Activated CD8-positive, alpha-beta memory T cell treated with anti-CD3 and anti-CD28 coated beads, Interleukin-2, amount 10 ng/mL, durations not matched to agents 7 days and 5 days (primary cell): ENCODE results near the gene FXYD1. TPM values are rescaled to one million over a fixed set of nuclear protein-coding genes. Genes with fewer than 3 reads are reported as not detected.
"Not testable (repeated sequence)": the region's sequence is repeated elsewhere in the genome, so short reads cannot be mapped to it uniquely, and the experiment has no call there.

Experiments
- ATAC-seq: fragments of 150-1000 bp; cut with Tn5 transposase; one replicate; pipeline ENCODE4 v1.10.0; 2021; ENCODE audit warnings: moderate library complexity
- CTCF ChIA-PET: fragments of 350-600 bp; sonication (Branson Sonifier 250); formaldehyde crosslinking; loops from one replicate; lab custom pipeline; 2021; ENCODE audit warnings: antibody characterized with exemption; lab: Charles Lee
- DNase-seq: peaks from one replicate; pipeline ENCODE4 v3.0.0-alpha.2; 2020
- H3K27ac Mint-ChIP-seq: one replicate; pipeline ENCODE4 v1.8.0; 2021; ENCODE audit warnings: mild to moderate bottlenecking, mixed read lengths
- H3K27me3 Mint-ChIP-seq: one replicate; pipeline ENCODE4 v1.8.0; 2021; ENCODE audit warnings: mixed read lengths
- H3K36me3 Mint-ChIP-seq: one replicate; pipeline ENCODE4 v1.8.0; 2021; ENCODE audit warnings: mild to moderate bottlenecking, mixed read lengths
- H3K4me1 Mint-ChIP-seq: one replicate; pipeline ENCODE4 v1.8.0; 2021; ENCODE audit warnings: mixed read lengths
- H3K4me3 Mint-ChIP-seq: one replicate; pipeline ENCODE4 v1.8.0; 2021; ENCODE audit warnings: mild to moderate bottlenecking, moderate library complexity, mixed read lengths
- H3K9me3 Mint-ChIP-seq: one replicate; pipeline ENCODE4 v1.8.0; 2022; ENCODE audit warnings: low read depth, mixed read lengths
- total RNA-seq, 2 experiments: library from RNA; stranded (reverse); gene quantifications; one replicate each; pipeline ENCODE4 v1.2.3, GENCODE V29; 2021

The FXYD1 gene
- total RNA-seq, 2 experiments from 2014 or later, result 0.61 TPM; not detected in 1

DNA sequence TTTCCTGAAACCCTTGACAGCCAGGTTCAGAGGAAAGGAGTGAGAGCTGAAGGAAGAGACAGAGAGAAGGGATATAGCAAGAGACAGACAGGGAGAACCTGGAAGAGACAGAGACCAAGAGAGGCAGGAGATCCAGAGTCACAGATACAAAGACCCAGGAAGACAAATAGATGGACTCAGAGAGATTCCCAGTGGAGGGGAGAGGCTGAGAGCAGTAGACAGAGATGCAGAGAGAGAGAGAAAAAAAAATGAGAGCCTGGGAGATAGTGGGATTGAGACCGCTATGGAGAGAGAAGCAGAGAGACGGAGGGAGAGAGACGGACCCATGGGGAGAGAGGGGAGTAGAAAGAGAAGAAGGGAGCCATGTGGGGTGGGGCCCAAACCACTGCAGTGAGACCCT, 5.2 kb downstream of the FXYD1 start:
- CTCF ChIA-PET, result interaction anchor here (0.7 to 7.1 kb wide), 6 partner anchors 9 to 99 kb away, joined by 3 to 90 read pairs (median 4); partner anchors contain the start of genes FXYD5 and LGI4
- no peak overlapping the region for H3K4me3 Mint-ChIP-seq
- H3K27me3 Mint-ChIP-seq, result peaks cover 24% of the 10 kb centered on the region
- ATAC-seq (no peak), DNase-seq (no peak)
- H3K36me3 Mint-ChIP-seq, result no peaks in the 10 kb centered on the region
- peaks cover 25% of the 10 kb centered on the region for H3K4me1 Mint-ChIP-seq
- no peak overlapping the region for H3K27ac Mint-ChIP-seq
- no peaks in the 10 kb centered on the region for H3K9me3 Mint-ChIP-seq

DNA sequence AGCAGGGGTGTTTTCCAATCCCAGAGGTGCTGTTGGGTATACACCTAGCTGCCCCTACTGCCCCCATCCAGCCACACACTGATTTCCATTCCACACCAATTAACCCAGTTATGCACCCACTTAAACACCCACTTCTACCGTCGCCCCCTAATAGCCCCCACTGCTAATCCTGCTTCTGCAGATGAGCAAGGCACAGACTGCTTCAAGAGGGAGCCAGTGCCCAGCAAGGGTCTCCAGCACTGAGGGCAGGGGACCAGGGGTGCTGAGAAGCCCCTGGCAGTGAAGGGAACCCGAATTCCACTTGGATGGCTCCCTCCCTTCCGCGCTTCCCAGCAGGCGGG, 5.6 kb downstream of the FXYD1 start:
- DNase-seq (no peak), ATAC-seq (no peak)
- Mint-ChIP-seq H3K27me3 (peaks cover 24% of the 10 kb centered on the region), H3K36me3 (no peaks in the 10 kb centered on the region), H3K27ac (no peak overlapping the region), H3K4me1 (peaks cover 25% of the 10 kb centered on the region), H3K4me3 (no peak overlapping the region), H3K9me3 (no peaks in the 10 kb centered on the region)
- CTCF ChIA-PET, result interaction anchor here (0.9 to 7.1 kb wide), 4 partner anchors 9 to 98 kb away, joined by 3 to 90 read pairs (median 5); partner anchors contain the start of genes FXYD5 and LGI4

DNA sequence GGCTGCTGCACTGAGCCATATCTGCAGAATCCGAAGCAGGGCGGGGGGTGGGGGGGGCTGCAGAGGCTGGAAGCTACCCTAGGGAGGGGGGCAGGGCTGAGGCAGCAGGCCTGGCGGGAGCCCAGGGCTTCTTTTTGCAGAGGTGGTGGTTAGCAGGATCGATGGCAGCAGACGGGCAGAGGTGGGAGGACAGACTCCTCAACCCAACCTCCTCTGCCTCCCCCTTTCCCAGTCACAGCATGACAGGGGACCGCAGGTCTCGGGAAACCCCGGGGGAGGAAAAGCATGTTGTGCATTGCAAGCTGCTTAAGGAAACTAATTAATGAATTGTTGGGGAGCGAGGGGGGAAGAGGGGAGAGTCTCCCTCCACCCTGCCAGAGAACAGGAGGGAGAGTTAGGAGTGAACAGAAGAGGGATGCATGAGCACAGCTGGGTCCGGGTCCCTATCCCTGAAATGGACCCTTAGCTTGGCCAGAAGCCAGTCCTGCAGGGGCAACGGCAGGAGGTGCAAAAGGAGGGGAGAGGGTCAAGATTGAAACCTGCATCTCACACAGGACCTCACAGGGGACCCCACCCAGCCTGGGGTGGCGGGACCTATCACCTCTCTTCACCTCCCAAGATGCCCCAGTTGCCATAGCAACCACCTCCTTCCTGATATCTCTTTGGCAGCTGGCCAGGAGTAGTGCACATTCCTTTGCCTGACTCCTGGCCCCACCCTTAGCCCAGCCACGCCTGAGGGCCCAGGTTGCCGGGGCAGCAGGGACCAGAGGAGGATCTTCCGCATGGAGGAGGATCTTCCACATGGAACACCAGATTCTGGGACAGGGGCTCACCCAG, 6.2 kb downstream of the FXYD1 start:
- Mint-ChIP-seq H3K4me3 (no peak overlapping the region), H3K9me3 (no peaks in the 10 kb centered on the region), H3K27ac (no peak overlapping the region), H3K4me1 (peaks cover 25% of the 10 kb centered on the region), H3K36me3 (no peaks in the 10 kb centered on the region), H3K27me3 (peaks cover 24% of the 10 kb centered on the region)
- CTCF ChIA-PET, result interaction anchor here (1.2 to 7.1 kb wide), 3 partner anchors 8 to 71 kb away, joined by 3 to 90 read pairs (median 6); partner anchors contain the start of genes FXYD5 and LGI4
- DNase-seq, result no peak
- ATAC-seq, result no peak

DNA sequence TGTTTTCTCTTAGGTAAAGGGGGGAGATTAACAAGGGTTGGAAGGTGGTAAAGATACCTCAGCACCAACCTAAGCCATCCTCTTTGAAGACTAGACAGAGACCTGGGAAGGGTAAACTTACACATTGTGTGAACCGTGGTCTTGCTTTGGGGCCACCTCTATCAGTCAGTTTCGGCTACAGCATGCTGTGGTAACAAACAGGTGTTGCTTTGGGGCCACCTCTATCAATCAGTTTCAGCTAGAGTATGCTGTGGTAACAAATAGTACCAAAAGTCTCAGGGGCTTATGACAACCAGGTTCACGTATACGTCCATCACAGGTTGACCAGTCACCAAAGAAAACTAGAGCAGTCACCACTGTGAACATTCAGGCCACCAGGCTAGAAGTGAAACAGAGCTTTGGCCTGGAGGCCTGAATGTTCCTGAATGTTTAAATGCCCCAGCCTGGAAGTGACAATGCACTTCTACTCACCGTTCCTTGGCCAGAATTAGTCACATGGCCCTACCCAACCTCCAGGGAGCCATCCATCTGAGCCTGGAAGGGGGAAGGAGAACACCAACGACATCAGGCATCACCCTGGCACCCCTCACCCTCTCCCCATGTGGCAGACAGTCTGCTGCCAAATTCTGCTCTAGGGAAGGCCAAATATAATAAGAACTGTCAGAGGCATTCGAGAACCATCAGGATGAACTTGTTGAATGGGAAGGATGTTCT, 8.3 kb downstream of the FXYD1 start:
- H3K4me3 Mint-ChIP-seq, result no peak overlapping the region
- H3K27me3 Mint-ChIP-seq, result peaks cover 19% of the 10 kb centered on the region
- no peak overlapping the region for H3K27ac Mint-ChIP-seq
- CTCF ChIA-PET, result interaction anchor here (1.6 kb wide), 1 partner anchor 348 kb away, joined by 3 read pairs; no protein-coding TSS in a partner anchor
- DNase-seq, result no peak
- H3K36me3 Mint-ChIP-seq, result no peaks in the 10 kb centered on the region
- H3K9me3 Mint-ChIP-seq, result no peaks in the 10 kb centered on the region
- no peak for ATAC-seq
- peaks cover 18% of the 10 kb centered on the region for H3K4me1 Mint-ChIP-seq

DNA sequence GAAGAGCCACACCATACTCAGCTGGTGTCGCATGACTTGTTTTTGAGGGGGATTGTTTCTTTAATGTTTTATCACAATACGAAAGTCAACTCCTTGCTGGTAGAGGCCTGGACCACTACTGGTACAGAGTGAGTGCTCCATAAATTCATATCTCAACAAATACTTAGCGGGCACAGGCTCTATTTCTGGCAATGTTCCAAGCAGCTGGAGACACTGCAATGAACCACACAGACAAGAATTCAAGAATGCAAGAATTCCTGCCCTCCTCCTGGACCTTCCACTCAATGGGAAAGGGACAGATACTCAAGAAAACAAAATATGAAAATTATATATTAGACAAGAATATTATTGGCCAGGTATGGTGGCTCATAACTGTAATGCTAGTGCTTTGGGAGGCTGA, 10.8 kb downstream of the FXYD1 start:
- Mint-ChIP-seq H3K27ac (no peak overlapping the region), H3K4me1 (peaks cover 20% of the 10 kb centered on the region), H3K27me3 (peaks cover 8% of the 10 kb centered on the region), H3K4me3 (no peak overlapping the region), H3K36me3 (peaks cover 1% of the 10 kb centered on the region), H3K9me3 (no peaks in the 10 kb centered on the region)
- CTCF ChIA-PET, result interaction anchor here (1.0 to 1.7 kb wide), 3 partner anchors 8 to 35 kb away, joined by 3 to 7 read pairs (median 3); no protein-coding TSS in a partner anchor
- DNase-seq, result no peak
- ATAC-seq, result no peak

DNA sequence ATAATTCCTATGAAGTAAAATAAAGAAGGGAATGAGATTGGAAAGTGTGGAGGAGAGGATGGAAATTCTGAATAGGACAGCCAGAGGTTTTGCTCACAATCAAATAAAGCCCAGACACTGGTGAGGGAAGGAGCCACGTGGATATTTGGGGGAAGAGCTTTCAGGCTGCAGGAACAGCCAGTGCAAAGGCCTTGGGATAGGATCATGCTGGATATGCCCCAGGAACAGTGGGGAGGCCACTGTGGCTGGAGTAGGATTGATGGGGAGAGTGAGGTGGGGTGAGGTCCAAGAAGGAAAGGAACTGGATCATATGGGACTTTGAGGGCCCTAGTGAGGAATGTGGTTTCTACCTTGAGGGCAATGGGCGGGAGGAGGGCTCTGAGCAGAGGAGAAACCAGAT, 11.8 kb downstream of the FXYD1 start:
- peaks cover 4% of the 10 kb centered on the region for H3K27me3 Mint-ChIP-seq
- no peak overlapping the region for H3K27ac Mint-ChIP-seq
- no peaks in the 10 kb centered on the region for H3K9me3 Mint-ChIP-seq
- no peak for DNase-seq
- no peak overlapping the region for H3K4me3 Mint-ChIP-seq
- no peak for ATAC-seq
- CTCF ChIA-PET, result interaction anchor here (1.1 to 1.7 kb wide), 2 partner anchors 9 to 16 kb away, joined by 3 to 7 read pairs; no protein-coding TSS in a partner anchor
- H3K4me1 Mint-ChIP-seq, result peaks cover 17% of the 10 kb centered on the region
- peaks cover 2% of the 10 kb centered on the region for H3K36me3 Mint-ChIP-seq

DNA sequence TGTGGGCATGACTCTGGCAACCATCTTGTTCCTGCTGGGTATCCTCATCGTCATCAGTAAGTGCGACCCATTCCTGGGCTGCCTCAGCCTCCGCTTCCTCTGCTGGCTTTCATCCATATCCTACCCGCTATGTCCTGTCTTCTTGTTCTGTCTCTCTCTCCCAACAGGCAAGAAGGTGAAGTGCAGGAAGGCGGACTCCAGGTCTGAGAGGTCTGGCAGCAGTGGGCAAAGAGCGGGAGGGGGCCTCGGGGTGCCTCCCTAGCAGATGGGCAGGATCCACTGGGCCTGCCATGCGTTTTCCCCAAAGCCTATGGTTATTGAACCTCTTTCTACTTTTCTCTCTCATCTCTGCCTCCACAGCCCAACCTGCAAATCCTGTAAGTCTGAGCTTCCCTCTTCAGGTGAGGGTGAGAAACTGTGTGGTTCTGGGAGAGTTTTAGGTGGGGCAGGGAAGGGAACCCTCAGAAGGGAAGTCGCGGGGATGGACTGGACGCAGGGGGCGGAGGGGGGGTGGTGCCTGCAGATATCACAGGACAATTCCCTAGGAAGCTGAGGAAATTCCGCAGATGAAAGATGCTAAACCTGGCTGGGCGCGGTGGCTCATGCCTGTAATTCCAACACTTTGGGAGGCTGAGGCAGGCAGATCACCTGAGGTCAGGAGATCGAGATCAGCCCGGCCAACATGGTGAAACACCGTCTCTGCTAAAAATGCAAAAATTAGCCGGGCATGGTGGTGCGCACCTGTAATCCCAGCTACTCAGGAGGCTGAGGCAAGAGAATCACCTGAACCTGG, 12.8 kb downstream of the FXYD1 start:
- H3K27ac Mint-ChIP-seq, result no peak overlapping the region
- H3K9me3 Mint-ChIP-seq, result no peaks in the 10 kb centered on the region
- peaks cover 4% of the 10 kb centered on the region for H3K27me3 Mint-ChIP-seq
- no peak overlapping the region for H3K4me3 Mint-ChIP-seq
- ATAC-seq (no peak), DNase-seq (no peak)
- peaks cover 12% of the 10 kb centered on the region for H3K36me3 Mint-ChIP-seq
- peaks cover 24% of the 10 kb centered on the region for H3K4me1 Mint-ChIP-seq
- CTCF ChIA-PET, result interaction anchor here (0.5 to 3.9 kb wide), 4 partner anchors 9 to 84 kb away, joined by 3 to 90 read pairs (median 7); partner anchors contain the start of gene FXYD7

DNA sequence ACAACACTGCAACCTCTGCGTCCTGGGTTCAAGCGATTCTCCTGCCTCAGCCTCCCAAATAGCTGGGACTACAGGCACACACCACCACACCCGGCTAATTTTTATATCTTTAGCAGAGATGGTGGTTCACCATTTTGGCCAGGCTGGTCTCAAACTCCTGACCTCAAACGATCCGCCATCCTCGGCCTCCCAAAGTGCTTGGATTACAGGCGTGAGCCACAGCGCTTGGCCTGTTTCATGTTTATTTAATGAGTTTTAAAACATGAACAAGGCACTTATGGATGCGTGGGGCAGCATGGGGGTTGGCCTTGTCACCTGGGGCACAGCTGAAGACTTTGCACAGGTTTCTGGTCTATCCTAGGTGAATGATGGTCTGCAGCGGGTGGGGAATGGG, 14.5 kb downstream of the FXYD1 start:
- not testable (repeated sequence) for H3K4me3 Mint-ChIP-seq, H3K27ac Mint-ChIP-seq, H3K9me3 Mint-ChIP-seq, ATAC-seq, H3K27me3 Mint-ChIP-seq, DNase-seq
- peaks cover 29% of the 10 kb centered on the region for H3K36me3 Mint-ChIP-seq
- CTCF ChIA-PET, result interaction anchor here (0.5 to 3.9 kb wide), 12 partner anchors 10 to 116 kb away, joined by 3 to 90 read pairs (median 7); partner anchors contain the start of genes FXYD7 and USF2
- peaks cover 34% of the 10 kb centered on the region for H3K4me1 Mint-ChIP-seq

DNA sequence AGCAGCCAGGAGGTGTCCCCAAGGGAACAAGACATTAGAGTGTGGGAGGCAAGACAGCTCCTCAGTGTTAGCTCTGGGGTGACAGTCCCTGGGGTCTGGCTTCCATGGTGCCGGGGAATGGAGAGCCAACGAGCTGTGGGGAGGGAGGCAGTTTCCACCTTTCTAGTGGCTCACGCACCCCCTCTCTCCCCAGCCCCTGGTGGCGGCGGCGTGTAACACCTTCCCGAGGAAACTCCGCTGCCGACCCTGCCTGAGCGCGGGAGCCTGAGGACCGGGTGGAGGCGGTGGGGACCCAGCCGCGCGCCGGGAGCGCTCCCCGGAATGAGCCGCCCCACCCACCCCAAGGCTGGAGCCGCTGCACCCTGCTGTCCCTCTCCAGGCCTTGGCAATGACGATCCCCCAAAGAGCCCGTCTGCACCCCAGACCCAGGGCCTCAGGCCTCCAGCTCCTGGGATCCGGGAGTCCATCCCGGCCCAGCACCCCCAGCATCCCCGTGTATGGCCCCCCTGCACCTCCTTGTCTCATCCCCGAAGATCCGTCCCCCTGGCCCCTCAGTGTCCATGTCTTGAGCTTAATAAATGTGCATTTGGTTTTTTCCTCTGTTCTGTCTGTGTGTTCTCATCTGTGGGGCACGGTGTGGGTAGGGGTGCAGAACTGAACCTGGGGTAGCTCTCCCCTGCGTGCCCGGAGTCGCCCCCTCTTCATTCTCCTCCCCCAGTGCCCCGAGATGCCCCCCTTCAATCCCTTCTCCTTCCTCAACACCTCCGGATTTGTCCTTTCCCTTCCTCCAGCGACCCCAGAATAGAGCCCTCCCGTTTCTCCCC, 15.3 kb downstream of the FXYD1 start:
- peak; percentile 82 for DNase-seq
- H3K4me1 Mint-ChIP-seq, result peaks cover 36% of the 10 kb centered on the region
- H3K9me3 Mint-ChIP-seq, result no peaks in the 10 kb centered on the region
- CTCF ChIA-PET, result interaction anchor here (0.5 to 3.9 kb wide), 22 partner anchors 9 to 116 kb away, joined by 3 to 90 read pairs (median 5); partner anchors contain the start of genes FXYD7, LGI4 and USF2
- peak; percentile 64 for ATAC-seq
- H3K36me3 Mint-ChIP-seq, result peaks cover 36% of the 10 kb centered on the region
- H3K27ac Mint-ChIP-seq, result peak overlapping the region; percentile 97
- peaks cover 4% of the 10 kb centered on the region for H3K27me3 Mint-ChIP-seq
- H3K4me3 Mint-ChIP-seq, result peak overlapping the region; percentile 97

DNA sequence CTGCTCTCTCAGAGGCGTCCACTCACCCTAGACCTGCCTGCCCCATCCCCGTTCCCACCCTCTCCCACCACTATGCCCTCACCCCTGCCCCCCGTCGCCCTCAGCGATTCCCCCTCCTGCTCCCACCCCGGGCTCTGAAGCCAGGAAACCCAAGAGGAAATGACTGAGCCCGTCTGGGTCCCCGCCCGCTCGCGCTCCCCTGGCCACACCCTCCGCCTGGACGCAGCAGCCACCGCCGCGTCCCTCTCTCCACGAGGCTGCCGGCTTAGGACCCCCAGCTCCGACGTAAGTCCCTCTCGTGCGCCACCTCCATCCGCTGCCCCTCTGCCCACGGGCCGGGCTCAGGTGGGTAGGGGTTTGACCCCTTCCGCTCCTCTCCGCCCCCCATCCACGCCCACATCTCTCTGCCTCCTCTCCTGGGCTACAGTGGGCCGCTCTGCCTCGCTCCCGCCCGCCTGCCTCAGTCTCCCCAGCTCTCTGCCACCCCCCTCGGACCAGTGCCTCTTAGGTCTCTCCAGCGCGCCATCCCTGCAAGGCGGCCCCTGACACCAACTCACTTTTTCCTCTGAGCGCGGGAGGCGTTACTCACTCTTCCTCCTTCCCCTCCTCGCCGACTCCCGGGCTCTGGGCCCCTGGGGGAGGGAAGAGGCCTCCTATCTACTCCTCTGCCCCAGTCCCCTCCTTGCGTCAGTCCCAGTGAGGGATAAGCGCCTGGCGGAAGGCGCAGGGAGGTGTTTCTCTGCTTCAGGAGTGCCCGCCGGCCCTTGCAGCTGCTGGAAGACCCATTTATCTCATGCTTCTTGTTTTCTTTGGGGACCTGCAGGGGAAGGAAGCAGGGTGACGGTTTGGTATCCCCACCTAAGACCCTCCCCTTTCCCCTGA, 16.1 kb downstream of the FXYD1 start, which contains the start of gene FXYD5:
Gene FXYD5 (plus strand): TSS at position 211 of the 882 bp plus-strand sequence. CDS start 816 bp downstream, outside the sequence.
- ATAC-seq (peak; percentile 79), DNase-seq (peak; percentile 80)
- Mint-ChIP-seq H3K9me3 (no peaks in the 10 kb centered on the region), H3K4me1 (peaks cover 42% of the 10 kb centered on the region), H3K4me3 (peak within 1 kb of the TSS; percentile 97), H3K27ac (peak within 1 kb of the TSS; percentile 97), H3K27me3 (peaks cover 4% of the 10 kb centered on the region), H3K36me3 (peaks cover 44% of the 10 kb centered on the region)
- CTCF ChIA-PET, result interaction anchor here (0.6 to 3.9 kb wide), 17 partner anchors 12 to 115 kb away, joined by 3 to 90 read pairs (median 5); partner anchors contain the start of genes FXYD7, LGI4 and USF2

DNA sequence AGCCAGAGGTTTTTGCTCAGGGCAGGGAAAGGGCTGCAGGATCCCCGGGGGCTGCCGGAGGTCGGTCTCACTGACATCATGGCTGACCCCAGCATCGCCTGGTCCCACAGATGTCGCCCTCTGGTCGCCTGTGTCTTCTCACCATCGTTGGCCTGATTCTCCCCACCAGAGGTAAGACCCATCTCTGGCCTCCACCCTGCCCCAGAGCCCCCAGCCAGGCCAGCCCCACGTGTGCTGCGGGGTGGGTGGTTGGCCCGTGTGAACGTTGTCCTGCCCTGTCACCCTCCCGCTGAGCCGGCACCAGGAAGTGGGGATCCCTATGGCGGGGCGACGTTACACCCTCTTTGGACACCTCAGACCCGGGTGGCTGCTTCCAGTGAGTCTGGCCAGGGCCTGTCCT, 16.8 kb downstream of the FXYD1 start:
- Mint-ChIP-seq H3K4me1 (peaks cover 40% of the 10 kb centered on the region), H3K4me3 (peak overlapping the region; percentile 97), H3K36me3 (peaks cover 51% of the 10 kb centered on the region), H3K9me3 (no peaks in the 10 kb centered on the region), H3K27me3 (peaks cover 4% of the 10 kb centered on the region), H3K27ac (peak overlapping the region; percentile 97)
- DNase-seq (peak; percentile 59), ATAC-seq (peak; percentile 47)
- CTCF ChIA-PET, result no interaction called here
